ENCODE results near the gene EDIL3. TPM values are rescaled to one million over a fixed set of nuclear protein-coding genes. Genes with fewer than 3 reads are reported as not detected.
"Not testable (repeated sequence)": the region's sequence is repeated elsewhere in the genome, so short reads cannot be mapped to it uniquely, and the experiment has no call there.

Gene EDIL3
- total and polyA plus RNA-seq, 9 donors, result 7.6 to 18.3 (median 11.6) TPM

- DNase-seq; H3K27ac ChIP-seq (ENCODE audit: low read length); H3K4me3 ChIP-seq (ENCODE audit: low read length); H3K9me3 ChIP-seq (replicated peaks; ENCODE audit: control insufficient read depth, low read depth, low read length); H3K4me1 ChIP-seq (ENCODE audit: control insufficient read depth, insufficient read depth, low read length); H3K36me3 ChIP-seq (ENCODE audit: control insufficient read depth, insufficient read depth, low read length); H3K27me3 ChIP-seq (ENCODE audit: control insufficient read depth, insufficient read depth, low read length): not testable (repeated sequence)
Measured at GRCh38 chr5:84160650-84161049, 224.0 kb downstream of the EDIL3 start.

GRCh38 chr5:84149094-84149493 lies 235.6 kb downstream of the EDIL3 start:
- 63% methylated on average over 1 of the region's 3 CpGs for WGBS (ENCODE audit: insufficient coverage)
- no peaks in the 10 kb centered on the region for H3K4me1 ChIP-seq (ENCODE audit: control insufficient read depth, insufficient read depth, low read length)

DNA sequence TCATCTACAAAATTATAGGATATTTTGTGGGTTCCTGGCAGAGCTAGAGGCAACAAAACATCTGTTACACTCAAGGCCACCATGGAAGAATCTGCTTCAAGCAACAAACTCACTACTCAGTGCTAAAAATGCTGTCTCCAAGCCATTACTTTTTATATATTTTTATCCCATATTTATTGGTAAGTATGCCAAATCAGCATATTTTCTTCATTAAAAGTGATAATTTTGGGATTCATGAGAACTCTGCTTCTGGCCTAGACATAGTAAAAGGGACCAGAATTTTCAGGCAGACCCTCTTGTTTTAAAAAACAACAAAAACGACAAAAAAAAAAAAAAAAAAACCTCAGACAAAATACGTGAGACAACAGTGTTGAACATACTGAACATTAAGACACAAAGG lies 236.0 kb downstream of the EDIL3 start:
- no peaks in the 10 kb centered on the region for H3K27me3 ChIP-seq (ENCODE audit: control insufficient read depth, insufficient read depth, low read length)
- H3K9me3 ChIP-seq (replicated peaks; ENCODE audit: control insufficient read depth, low read depth, low read length), result no peaks in the 10 kb centered on the region
- no peaks in the 10 kb centered on the region for H3K4me1 ChIP-seq (ENCODE audit: control insufficient read depth, insufficient read depth, low read length)
- no peak overlapping the region for H3K27ac ChIP-seq (ENCODE audit: low read length)
- no peaks in the 10 kb centered on the region for H3K36me3 ChIP-seq (ENCODE audit: control insufficient read depth, insufficient read depth, low read length)
- DNase-seq, result no peak
- WGBS (ENCODE audit: insufficient coverage), result no CpG with 5 or more reads among the region's 2 CpGs
- no peak overlapping the region for H3K4me3 ChIP-seq (ENCODE audit: low read length)

More at GRCh38 chr5:84149094-84149493, 235.6 kb downstream of the EDIL3 start:
- H3K36me3 ChIP-seq (ENCODE audit: control insufficient read depth, insufficient read depth, low read length), result no peaks in the 10 kb centered on the region
- no peak overlapping the region for H3K4me3 ChIP-seq (ENCODE audit: low read length)
- no peak overlapping the region for H3K27ac ChIP-seq (ENCODE audit: low read length)
- no peak for DNase-seq
- H3K27me3 ChIP-seq (ENCODE audit: control insufficient read depth, insufficient read depth, low read length), result no peaks in the 10 kb centered on the region
- no peaks in the 10 kb centered on the region for H3K9me3 ChIP-seq (replicated peaks; ENCODE audit: control insufficient read depth, low read depth, low read length)

GRCh38 chr5:84137541-84137940 lies 247.1 kb downstream of the EDIL3 start:
- Histone ChIP-seq H3K9me3 (replicated peaks; ENCODE audit: control insufficient read depth, low read depth, low read length) (no peaks in the 10 kb centered on the region), H3K4me1 (ENCODE audit: control insufficient read depth, insufficient read depth, low read length) (no peaks in the 10 kb centered on the region), H3K4me3 (ENCODE audit: low read length) (no peak overlapping the region), H3K27me3 (ENCODE audit: control insufficient read depth, insufficient read depth, low read length) (no peaks in the 10 kb centered on the region), H3K36me3 (ENCODE audit: control insufficient read depth, insufficient read depth, low read length) (no peaks in the 10 kb centered on the region), H3K27ac (ENCODE audit: low read length) (no peak overlapping the region)
- DNase-seq, result no peak
- WGBS (ENCODE audit: insufficient coverage), result no CpG with 5 or more reads among the region's 5 CpGs

DNA sequence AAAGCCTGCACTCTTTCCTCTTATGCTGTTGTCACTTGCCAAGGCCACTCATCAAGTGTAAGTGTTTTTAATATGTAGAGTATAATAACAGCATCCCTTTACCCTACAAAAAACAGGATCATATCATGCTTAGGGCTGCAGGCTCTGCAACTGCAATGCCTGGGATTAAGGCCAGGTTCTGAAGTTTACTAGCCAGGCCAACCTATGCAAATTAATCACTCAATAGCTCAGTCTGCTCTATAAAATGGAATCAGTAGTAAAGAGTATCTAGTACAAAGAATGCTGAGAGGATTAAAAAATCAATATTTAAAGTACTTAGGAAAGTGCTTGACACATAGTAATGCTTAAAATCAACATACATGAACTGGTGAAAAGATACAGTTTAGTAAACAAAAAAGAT lies 253.3 kb downstream of the EDIL3 start:
- Histone ChIP-seq H3K36me3 (ENCODE audit: control insufficient read depth, insufficient read depth, low read length) (no peaks in the 10 kb centered on the region), H3K27ac (ENCODE audit: low read length) (no peak overlapping the region), H3K27me3 (ENCODE audit: control insufficient read depth, insufficient read depth, low read length) (no peaks in the 10 kb centered on the region), H3K4me1 (ENCODE audit: control insufficient read depth, insufficient read depth, low read length) (no peaks in the 10 kb centered on the region), H3K4me3 (ENCODE audit: low read length) (no peak overlapping the region), H3K9me3 (replicated peaks; ENCODE audit: control insufficient read depth, low read depth, low read length) (no peaks in the 10 kb centered on the region)
- DNase-seq, result peak; percentile 5

DNA sequence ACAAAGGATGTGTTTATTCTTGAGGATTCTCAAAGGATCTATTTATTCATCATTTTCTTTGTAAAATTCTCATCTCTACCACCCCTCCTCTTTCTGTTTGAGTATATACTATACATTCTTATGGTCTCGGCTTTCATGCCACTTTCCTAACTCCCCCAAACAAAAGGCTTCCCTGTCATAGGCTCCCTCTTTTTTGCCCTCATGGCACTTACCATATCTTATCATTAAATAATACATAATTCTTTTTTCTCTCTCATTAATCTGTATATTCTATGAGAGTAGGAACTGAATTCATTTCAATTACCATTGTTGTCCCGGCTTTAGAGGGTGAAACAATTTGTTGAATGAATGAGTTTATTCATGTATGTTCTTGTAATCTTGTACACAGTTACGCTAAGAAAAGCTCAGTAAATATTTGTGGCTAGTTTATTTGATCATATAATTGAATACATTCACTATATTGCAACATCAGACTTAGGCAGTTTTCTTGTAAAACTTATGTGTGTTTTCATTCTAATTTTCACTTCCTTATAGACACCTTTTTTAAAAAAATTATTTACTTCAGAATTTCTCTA lies 254.6 kb downstream of the EDIL3 start:
- Histone ChIP-seq H3K9me3 (replicated peaks; ENCODE audit: control insufficient read depth, low read depth, low read length) (no peaks in the 10 kb centered on the region), H3K4me3 (ENCODE audit: low read length) (no peak overlapping the region), H3K36me3 (ENCODE audit: control insufficient read depth, insufficient read depth, low read length) (no peaks in the 10 kb centered on the region), H3K27me3 (ENCODE audit: control insufficient read depth, insufficient read depth, low read length) (no peaks in the 10 kb centered on the region), H3K27ac (ENCODE audit: low read length) (no peak overlapping the region), H3K4me1 (ENCODE audit: control insufficient read depth, insufficient read depth, low read length) (no peaks in the 10 kb centered on the region)
- DNase-seq, result no peak
- WGBS (ENCODE audit: insufficient coverage), result no CpG with 5 or more reads among the region's 3 CpGs

DNA sequence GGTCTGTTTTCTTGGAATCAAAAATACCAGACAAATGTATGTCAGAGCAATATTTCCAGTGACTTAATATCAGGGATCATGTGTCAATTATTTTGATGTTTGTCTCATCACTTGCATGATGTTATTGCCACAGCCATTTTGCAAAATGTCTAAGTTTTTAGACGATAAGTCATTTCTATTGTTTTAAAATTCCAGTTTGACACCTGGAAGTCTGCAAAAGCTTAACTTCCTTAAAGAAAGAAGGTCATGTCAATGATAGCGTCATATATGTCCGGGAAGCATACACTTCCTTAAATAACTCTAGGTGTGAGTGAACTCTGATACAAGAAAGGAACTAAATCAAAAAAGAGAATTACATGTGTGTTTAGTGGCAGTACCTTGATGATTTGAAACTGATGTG lies 259.5 kb downstream of the EDIL3 start:
- Histone ChIP-seq H3K27me3 (ENCODE audit: control insufficient read depth, insufficient read depth, low read length) (no peaks in the 10 kb centered on the region), H3K36me3 (ENCODE audit: control insufficient read depth, insufficient read depth, low read length) (no peaks in the 10 kb centered on the region), H3K27ac (ENCODE audit: low read length) (no peak overlapping the region), H3K4me3 (ENCODE audit: low read length) (no peak overlapping the region), H3K9me3 (replicated peaks; ENCODE audit: control insufficient read depth, low read depth, low read length) (no peaks in the 10 kb centered on the region), H3K4me1 (ENCODE audit: control insufficient read depth, insufficient read depth, low read length) (no peaks in the 10 kb centered on the region)
- no CpG with 5 or more reads among the region's 3 CpGs for WGBS (ENCODE audit: insufficient coverage)
- DNase-seq, result no peak

DNA sequence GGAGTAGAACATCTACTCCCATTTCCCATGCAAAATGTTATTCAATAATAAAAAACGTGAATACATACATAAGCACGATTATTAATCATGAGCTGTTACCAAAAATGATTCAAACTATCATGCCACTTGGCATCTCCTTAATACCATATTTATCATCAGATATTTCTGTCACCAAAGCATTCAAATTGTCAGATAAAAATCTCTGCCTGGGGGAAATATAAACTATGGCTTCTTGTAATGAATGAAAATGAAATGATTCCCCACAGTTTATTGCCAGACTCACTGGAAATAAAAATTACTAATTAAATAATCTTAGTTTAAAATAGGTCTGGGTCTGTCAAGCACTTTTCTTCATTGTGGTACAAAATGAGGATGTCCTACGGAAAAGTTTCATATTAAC lies 265.4 kb downstream of the EDIL3 start:
- H3K36me3 ChIP-seq (ENCODE audit: control insufficient read depth, insufficient read depth, low read length), result no peaks in the 10 kb centered on the region
- H3K27me3 ChIP-seq (ENCODE audit: control insufficient read depth, insufficient read depth, low read length), result no peaks in the 10 kb centered on the region
- no peak overlapping the region for H3K27ac ChIP-seq (ENCODE audit: low read length)
- no peaks in the 10 kb centered on the region for H3K9me3 ChIP-seq (replicated peaks; ENCODE audit: control insufficient read depth, low read depth, low read length)
- DNase-seq, result no peak
- no peaks in the 10 kb centered on the region for H3K4me1 ChIP-seq (ENCODE audit: control insufficient read depth, insufficient read depth, low read length)
- WGBS (ENCODE audit: insufficient coverage), result no CpG with 5 or more reads among the region's 3 CpGs
- no peak overlapping the region for H3K4me3 ChIP-seq (ENCODE audit: low read length)

- Histone ChIP-seq H3K4me3 (ENCODE audit: low read length) (no peak overlapping the region), H3K27me3 (ENCODE audit: control insufficient read depth, insufficient read depth, low read length) (no peaks in the 10 kb centered on the region), H3K27ac (ENCODE audit: low read length) (no peak overlapping the region), H3K4me1 (ENCODE audit: control insufficient read depth, insufficient read depth, low read length) (no peaks in the 10 kb centered on the region), H3K36me3 (ENCODE audit: control insufficient read depth, insufficient read depth, low read length) (no peaks in the 10 kb centered on the region), H3K9me3 (replicated peaks; ENCODE audit: control insufficient read depth, low read depth, low read length) (no peaks in the 10 kb centered on the region)
- DNase-seq, result no peak
- no CpG with 5 or more reads among the region's 2 CpGs for WGBS (ENCODE audit: insufficient coverage)
Measured at GRCh38 chr5:84118551-84118950, 266.1 kb downstream of the EDIL3 start.

- WGBS (ENCODE audit: insufficient coverage), result no CpG with 5 or more reads among the region's 1 CpG
- no peaks in the 10 kb centered on the region for H3K4me1 ChIP-seq (ENCODE audit: control insufficient read depth, insufficient read depth, low read length)
- H3K9me3 ChIP-seq (replicated peaks; ENCODE audit: control insufficient read depth, low read depth, low read length), result no peaks in the 10 kb centered on the region
- DNase-seq, result no peak
- no peaks in the 10 kb centered on the region for H3K36me3 ChIP-seq (ENCODE audit: control insufficient read depth, insufficient read depth, low read length)
- no peaks in the 10 kb centered on the region for H3K27me3 ChIP-seq (ENCODE audit: control insufficient read depth, insufficient read depth, low read length)
- H3K27ac ChIP-seq (ENCODE audit: low read length), result no peak overlapping the region
- H3K4me3 ChIP-seq (ENCODE audit: low read length), result no peak overlapping the region
Measured at GRCh38 chr5:84115727-84116126, 269.0 kb downstream of the EDIL3 start.
